ENCODE data around the gene IL4R. TPM values are rescaled to one million over a fixed set of nuclear protein-coding genes. Genes with fewer than 3 reads are reported as not detected.

IL4R gene
- total RNA-seq, 1 donor from 2014 or later: 143 TPM

DNA sequence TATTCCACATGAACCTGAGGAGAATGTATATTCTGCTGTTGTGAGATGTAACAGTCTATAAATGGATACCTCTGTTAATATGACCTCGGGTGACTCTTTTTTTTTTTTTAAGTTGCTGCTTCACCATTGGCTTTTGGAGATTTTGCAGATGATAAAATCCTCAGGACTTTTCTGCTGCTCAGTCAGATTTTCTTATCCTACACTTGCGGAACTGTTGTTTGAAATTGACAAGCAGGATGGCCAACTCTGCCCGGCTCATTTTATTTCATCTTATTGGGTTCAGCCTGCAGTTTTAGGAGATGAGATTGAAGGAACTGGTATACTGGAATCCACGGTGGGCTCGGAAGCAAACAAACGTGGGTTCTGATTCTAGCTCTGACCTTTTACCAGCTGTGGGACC, 19.3 kb downstream of the IL4R start:
- peak overlapping the region; percentile 42 for H3K27ac ChIP-seq
- H3K9me3 ChIP-seq: no peaks in the 10 kb centered on the region
- TF ChIP-seq, protein P1, sequence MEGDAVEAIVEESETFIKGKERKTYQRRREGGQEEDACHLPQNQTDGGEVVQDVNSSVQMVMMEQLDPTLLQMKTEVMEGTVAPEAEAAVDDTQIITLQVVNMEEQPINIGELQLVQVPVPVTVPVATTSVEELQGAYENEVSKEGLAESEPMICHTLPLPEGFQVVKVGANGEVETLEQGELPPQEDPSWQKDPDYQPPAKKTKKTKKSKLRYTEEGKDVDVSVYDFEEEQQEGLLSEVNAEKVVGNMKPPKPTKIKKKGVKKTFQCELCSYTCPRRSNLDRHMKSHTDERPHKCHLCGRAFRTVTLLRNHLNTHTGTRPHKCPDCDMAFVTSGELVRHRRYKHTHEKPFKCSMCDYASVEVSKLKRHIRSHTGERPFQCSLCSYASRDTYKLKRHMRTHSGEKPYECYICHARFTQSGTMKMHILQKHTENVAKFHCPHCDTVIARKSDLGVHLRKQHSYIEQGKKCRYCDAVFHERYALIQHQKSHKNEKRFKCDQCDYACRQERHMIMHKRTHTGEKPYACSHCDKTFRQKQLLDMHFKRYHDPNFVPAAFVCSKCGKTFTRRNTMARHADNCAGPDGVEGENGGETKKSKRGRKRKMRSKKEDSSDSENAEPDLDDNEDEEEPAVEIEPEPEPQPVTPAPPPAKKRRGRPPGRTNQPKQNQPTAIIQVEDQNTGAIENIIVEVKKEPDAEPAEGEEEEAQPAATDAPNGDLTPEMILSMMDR (IDR thresholded peaks at IDR 0.05): no peak
- peaks cover 62% of the 10 kb centered on the region for H3K36me3 ChIP-seq
- DNase-seq (no peak), ATAC-seq (no peak)
- no peaks in the 10 kb centered on the region for H3K27me3 ChIP-seq (ENCODE audit: low read depth)
- H3K4me3 ChIP-seq: no peak overlapping the region
- intact Hi-C loops (cut with DNase I): no loop called here
- H3K4me1 ChIP-seq: peaks cover 93% of the 10 kb centered on the region

GRCh38 chr16:27333549-27333948, 19.8 kb downstream of the IL4R start:
- no peaks in the 10 kb centered on the region for H3K27me3 ChIP-seq (ENCODE audit: low read depth)
- TF ChIP-seq, protein P1 (IDR thresholded peaks at IDR 0.05): no peak
- peak; percentile 27 to 31 for ATAC-seq
- H3K9me3 ChIP-seq: no peaks in the 10 kb centered on the region
- H3K36me3 ChIP-seq: peaks cover 65% of the 10 kb centered on the region
- H3K4me3 ChIP-seq: no peak overlapping the region
- peak overlapping the region; percentile 42 for H3K27ac ChIP-seq
- DNase-seq: no peak
- peaks cover 89% of the 10 kb centered on the region for H3K4me1 ChIP-seq
- intact Hi-C loops (cut with DNase I): no loop called here

GRCh38 chr16:27334192-27334764, 20.5 kb downstream of the IL4R start:
- no peak for ATAC-seq
- H3K36me3 ChIP-seq: peaks cover 73% of the 10 kb centered on the region

DNA sequence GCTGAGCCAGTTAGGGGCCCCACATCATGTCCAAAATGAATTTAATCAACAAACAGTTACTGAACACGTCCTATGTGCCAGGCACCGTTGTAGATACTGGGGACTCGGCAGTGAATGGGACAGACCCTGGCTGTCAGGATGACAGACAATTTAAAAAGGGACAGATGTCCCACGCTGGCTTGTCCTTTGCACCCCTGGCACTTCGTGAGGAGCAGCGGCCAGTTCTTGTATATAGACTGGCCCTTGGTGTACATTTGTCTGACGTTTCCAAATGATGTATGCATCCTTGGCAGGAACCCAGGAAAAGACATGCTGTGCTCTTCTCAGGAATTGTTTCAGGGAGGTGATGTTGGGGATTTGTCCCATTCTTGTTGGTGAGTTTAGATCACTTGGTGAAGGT, 21.1 kb downstream of the IL4R start:
- no peak overlapping the region for H3K4me3 ChIP-seq
- H3K27ac ChIP-seq: peak overlapping the region; percentile 48
- intact Hi-C loops (cut with DNase I): no loop called here

More at GRCh38 chr16:27334192-27334764, 20.5 kb downstream of the IL4R start:
- Histone ChIP-seq H3K4me1 (peaks cover 81% of the 10 kb centered on the region), H3K9me3 (no peaks in the 10 kb centered on the region), H3K27me3 (ENCODE audit: low read depth) (no peaks in the 10 kb centered on the region), H3K27ac (peak overlapping the region; percentile 48), H3K4me3 (no peak overlapping the region)
- no peak for DNase-seq
- intact Hi-C loops (cut with DNase I): no loop called here
- TF ChIP-seq, protein P1 (IDR thresholded peaks at IDR 0.05): no peak

DNA sequence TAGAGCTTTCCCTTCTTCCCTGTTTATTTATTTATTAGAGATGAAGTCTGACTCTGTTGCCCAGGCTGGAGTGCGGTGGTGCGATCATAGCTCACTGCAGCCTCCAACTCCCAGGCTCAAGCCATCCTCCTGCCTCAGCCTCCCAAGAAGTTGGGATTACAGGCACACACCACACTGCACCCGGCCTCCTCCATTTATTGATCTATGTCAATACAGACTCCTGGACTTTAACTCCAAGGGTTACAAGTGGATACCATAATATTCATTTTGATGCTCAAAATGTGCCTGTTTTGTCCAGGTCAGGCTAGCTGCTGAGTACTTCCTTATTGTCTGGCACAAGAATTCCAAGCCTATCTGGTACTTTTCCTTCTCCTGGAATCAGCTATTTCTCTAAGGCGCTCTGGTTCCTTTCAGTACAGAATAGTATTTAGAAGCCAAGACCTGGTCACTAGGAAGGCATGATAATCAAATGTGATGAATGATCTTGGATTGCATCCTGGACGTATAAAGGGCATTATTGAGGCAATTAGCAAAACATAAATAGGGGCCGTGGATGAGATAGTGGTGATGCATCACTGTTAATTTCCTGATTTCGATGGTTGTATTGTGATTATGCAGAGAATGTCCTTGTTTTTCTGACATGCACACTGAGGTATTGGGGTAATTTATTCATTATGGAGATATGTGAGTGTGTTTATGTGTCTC, 21.7 kb downstream of the IL4R start:
- no peak overlapping the region for H3K4me3 ChIP-seq
- H3K27me3 ChIP-seq (ENCODE audit: low read depth): no peaks in the 10 kb centered on the region
- TF ChIP-seq, protein P1 (IDR thresholded peaks at IDR 0.05): no peak
- no peaks in the 10 kb centered on the region for H3K9me3 ChIP-seq
- H3K36me3 ChIP-seq: peaks cover 85% of the 10 kb centered on the region
- no peak for ATAC-seq
- H3K27ac ChIP-seq: no peak overlapping the region
- intact Hi-C loops (cut with DNase I): no loop called here
- H3K4me1 ChIP-seq: peaks cover 71% of the 10 kb centered on the region
- DNase-seq: no peak

More for the DNA sequence above, 21.1 kb downstream of the IL4R start:
- no peaks in the 10 kb centered on the region for H3K27me3 ChIP-seq (ENCODE audit: low read depth)
- peaks cover 76% of the 10 kb centered on the region for H3K4me1 ChIP-seq
- ATAC-seq (no peak), DNase-seq (no peak)
- no peaks in the 10 kb centered on the region for H3K9me3 ChIP-seq
- TF ChIP-seq, protein P1 (IDR thresholded peaks at IDR 0.05): no peak
- peaks cover 78% of the 10 kb centered on the region for H3K36me3 ChIP-seq

Data from lower lobe of right lung (tissue), 2 donors.